ENCODE measurements around the gene CKAP2L. TPM values are rescaled to one million over a fixed set of nuclear protein-coding genes. Genes with fewer than 3 reads are reported as not detected.

Gene CKAP2L
- total and polyA plus RNA-seq, 2 donors (not counting 3 experiments of a cell fraction or from before 2014, with no cell fraction given), result 3.4 to 30.7 TPM

DNA sequence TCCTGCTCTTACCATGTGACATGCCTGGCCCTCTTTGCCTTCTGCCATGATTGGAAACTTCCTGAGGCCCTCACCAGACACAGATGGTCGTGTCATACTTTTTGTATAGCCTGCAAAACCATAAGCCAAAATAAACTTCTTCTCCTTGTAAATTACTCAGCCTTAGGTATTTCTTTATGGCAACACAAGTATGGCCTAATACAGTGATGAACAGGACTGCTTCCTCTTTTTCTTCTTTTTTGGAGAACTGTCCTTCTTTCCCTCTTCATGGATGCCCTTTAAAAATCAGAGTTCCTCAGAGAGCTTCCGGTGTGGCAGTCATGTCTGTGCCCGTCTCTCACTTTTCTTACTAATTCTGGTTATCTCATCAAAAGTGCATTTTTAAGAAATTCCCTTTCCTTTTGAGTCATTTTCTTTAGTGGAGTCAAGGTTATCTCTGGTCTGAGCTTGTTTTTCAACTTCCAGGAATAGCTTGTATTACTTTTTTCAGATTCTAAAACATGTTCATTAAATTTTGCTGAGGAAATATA lies 29.1 kb upstream of the CKAP2L start:
- Histone ChIP-seq H3K4me3 (replicated peaks in 1 of 3; ENCODE audit: insufficient read depth in 1 of 3, low read depth in 1 of 3, low read length in 3 of 3) (no peak overlapping the region), H3K27ac (ENCODE audit: insufficient read depth, low read depth, low read length) (peak overlapping the region; percentile 78), H2AFZ (ENCODE audit: low read depth, low read length) (no peak overlapping the region), H3K36me3 (ENCODE audit: control insufficient read depth in 2 of 2, extremely low read depth in 1 of 2, insufficient read depth in 2 of 2, low read length in 2 of 2) (no peaks in the 10 kb centered on the region), H3K4me2 (ENCODE audit: insufficient read depth, low read length) (peak overlapping the region; percentile 69), H3K4me1 (ENCODE audit: control insufficient read depth, extremely low read depth, insufficient read depth, low read length) (peaks cover 16% of the 10 kb centered on the region), H3K27me3 (ENCODE audit: control insufficient read depth in 2 of 2, insufficient read depth in 2 of 2, low read length in 2 of 2) (no peaks in the 10 kb centered on the region), H4K20me1 (replicated peaks; ENCODE audit: control insufficient read depth, extremely low read depth, insufficient read depth, low read length) (no peaks in the 10 kb centered on the region), H3K9me1 (replicated peaks; ENCODE audit: control insufficient read depth, extremely low read depth, insufficient read depth, low read length) (no peaks in the 10 kb centered on the region), H3K9me3 (replicated peaks; ENCODE audit: control insufficient read depth, insufficient read depth, low read length) (no peaks in the 10 kb centered on the region), H3K79me2 (ENCODE audit: control insufficient read depth, insufficient read depth, low read length) (no peaks in the 10 kb centered on the region), H3K9ac (replicated peaks; ENCODE audit: extremely low read depth, insufficient read depth, low read length) (peak overlapping the region; percentile 28)
- BruUV-seq (replicated peaks), result TSS peak; percentile 96
- DNase-seq (ENCODE audit: low read depth, low spot score) (peak; percentile 32), FAIRE-seq (peak; percentile 59)
- TF ChIP-seq GATA2 (IDR thresholded peaks at IDR 0.05; ENCODE audit: insufficient read depth, insufficient read length, low read depth, low read length) (peak; percentile 61), POLR2AphosphoS5 (IDR thresholded peaks at IDR 0.05; ENCODE audit: insufficient read depth, low read depth, low read length) (no peak), FOS (IDR thresholded peaks at IDR 0.05; ENCODE audit: borderline replicate concordance, insufficient read depth, low read length) (peak; percentile 20)
- CTCF ChIA-PET, result interaction anchor here (0.5 to 1.7 kb wide), 5 partner anchors 10 to 165 kb away, joined by 3 to 7 read pairs (median 5); partner anchors contain the start of gene IL1A
- dilution Hi-C loops (cut with MboI; ENCODE audit: extremely low pct_ligation_motif_present, low sequenced_read_pairs) (no loop called here), intact Hi-C loops (cut with micrococcal nuclease) (no loop called here)
- POLR2A ChIA-PET, result interaction anchor here (0.6 kb wide), 1 partner anchor 18 kb away, joined by 3 read pairs; no protein-coding TSS in a partner anchor

DNA sequence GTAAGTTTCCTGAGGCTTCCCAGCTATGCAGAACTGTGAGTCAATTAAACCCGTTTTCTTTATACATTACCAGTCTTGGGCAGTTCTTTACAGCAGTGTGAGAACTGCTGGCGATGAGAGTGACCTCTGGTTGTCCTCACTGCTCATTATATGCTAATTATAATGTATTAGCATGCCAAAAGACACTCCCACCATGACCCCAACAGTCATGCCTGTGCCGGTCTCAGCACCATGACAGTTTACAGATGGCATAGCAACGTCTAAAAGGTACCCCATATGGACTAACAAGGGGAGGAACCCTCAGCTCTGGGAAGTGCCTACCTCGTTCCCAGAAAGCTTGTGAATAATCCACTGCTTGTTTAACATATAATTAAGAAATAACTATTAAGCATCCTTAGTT lies 28.0 kb upstream of the CKAP2L start:
- DNase-seq (ENCODE audit: low read depth, low spot score) (no peak), FAIRE-seq (no peak)
- ChIA-PET POLR2A (no interaction called here), CTCF (interaction anchor here (0.7 kb wide), 1 partner anchor 11 kb away, joined by 3 read pairs; no protein-coding TSS in a partner anchor)
- H3K79me2 ChIP-seq (ENCODE audit: control insufficient read depth, insufficient read depth, low read length), result no peaks in the 10 kb centered on the region
- no peaks in the 10 kb centered on the region for H3K9me3 ChIP-seq (replicated peaks; ENCODE audit: control insufficient read depth, insufficient read depth, low read length)
- H3K36me3 ChIP-seq (ENCODE audit: control insufficient read depth in 2 of 2, extremely low read depth in 1 of 2, insufficient read depth in 2 of 2, low read length in 2 of 2), result no peaks in the 10 kb centered on the region
- H3K9ac ChIP-seq (replicated peaks; ENCODE audit: extremely low read depth, insufficient read depth, low read length), result no peak overlapping the region
- H2AFZ ChIP-seq (ENCODE audit: low read depth, low read length), result no peak overlapping the region
- H3K4me3 ChIP-seq (replicated peaks in 1 of 3; ENCODE audit: insufficient read depth in 1 of 3, low read depth in 1 of 3, low read length in 3 of 3), result no peak overlapping the region
- no peaks in the 10 kb centered on the region for H3K27me3 ChIP-seq (ENCODE audit: control insufficient read depth in 2 of 2, insufficient read depth in 2 of 2, low read length in 2 of 2)
- no peaks in the 10 kb centered on the region for H3K9me1 ChIP-seq (replicated peaks; ENCODE audit: control insufficient read depth, extremely low read depth, insufficient read depth, low read length)
- BruUV-seq (replicated peaks), result no TSS peak
- dilution Hi-C loops (cut with MboI; ENCODE audit: extremely low pct_ligation_motif_present, low sequenced_read_pairs) (no loop called here), intact Hi-C loops (cut with micrococcal nuclease) (no loop called here)
- no peak overlapping the region for H3K4me2 ChIP-seq (ENCODE audit: insufficient read depth, low read length)
- peaks cover 25% of the 10 kb centered on the region for H3K4me1 ChIP-seq (ENCODE audit: control insufficient read depth, extremely low read depth, insufficient read depth, low read length)
- H3K27ac ChIP-seq (ENCODE audit: insufficient read depth, low read depth, low read length), result no peak overlapping the region
- H4K20me1 ChIP-seq (replicated peaks; ENCODE audit: control insufficient read depth, extremely low read depth, insufficient read depth, low read length), result no peaks in the 10 kb centered on the region
- TF ChIP-seq FOS (IDR thresholded peaks at IDR 0.05; ENCODE audit: borderline replicate concordance, insufficient read depth, low read length) (no peak), MYC (IDR thresholded peaks at IDR 0.05; ENCODE audit: low read depth, low read length) (no peak), GATA2 (IDR thresholded peaks at IDR 0.05; ENCODE audit: insufficient read depth, insufficient read length, low read depth, low read length) (no peak), POLR2AphosphoS5 (IDR thresholded peaks at IDR 0.05; ENCODE audit: insufficient read depth, low read depth, low read length) (no peak), EZH2 (IDR thresholded peaks at IDR 0.05; ENCODE audit: borderline replicate concordance, low read depth, low read length, severe bottlenecking) (no peak), POLR2A (IDR thresholded peaks at IDR 0.05; ENCODE audit: low read depth, low read length) (no peak), JUN (IDR thresholded peaks at IDR 0.05; ENCODE audit: borderline replicate concordance, insufficient read depth, insufficient read length, low read depth) (no peak)
- TF ChIP-seq, protein P1, sequence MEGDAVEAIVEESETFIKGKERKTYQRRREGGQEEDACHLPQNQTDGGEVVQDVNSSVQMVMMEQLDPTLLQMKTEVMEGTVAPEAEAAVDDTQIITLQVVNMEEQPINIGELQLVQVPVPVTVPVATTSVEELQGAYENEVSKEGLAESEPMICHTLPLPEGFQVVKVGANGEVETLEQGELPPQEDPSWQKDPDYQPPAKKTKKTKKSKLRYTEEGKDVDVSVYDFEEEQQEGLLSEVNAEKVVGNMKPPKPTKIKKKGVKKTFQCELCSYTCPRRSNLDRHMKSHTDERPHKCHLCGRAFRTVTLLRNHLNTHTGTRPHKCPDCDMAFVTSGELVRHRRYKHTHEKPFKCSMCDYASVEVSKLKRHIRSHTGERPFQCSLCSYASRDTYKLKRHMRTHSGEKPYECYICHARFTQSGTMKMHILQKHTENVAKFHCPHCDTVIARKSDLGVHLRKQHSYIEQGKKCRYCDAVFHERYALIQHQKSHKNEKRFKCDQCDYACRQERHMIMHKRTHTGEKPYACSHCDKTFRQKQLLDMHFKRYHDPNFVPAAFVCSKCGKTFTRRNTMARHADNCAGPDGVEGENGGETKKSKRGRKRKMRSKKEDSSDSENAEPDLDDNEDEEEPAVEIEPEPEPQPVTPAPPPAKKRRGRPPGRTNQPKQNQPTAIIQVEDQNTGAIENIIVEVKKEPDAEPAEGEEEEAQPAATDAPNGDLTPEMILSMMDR (IDR thresholded peaks at IDR 0.05; ENCODE audit: extremely low read depth in 1 of 2, insufficient read depth in 1 of 2, low read depth in 1 of 2, low read length in 2 of 2), result no peak
- TF ChIP-seq, protein P2, sequence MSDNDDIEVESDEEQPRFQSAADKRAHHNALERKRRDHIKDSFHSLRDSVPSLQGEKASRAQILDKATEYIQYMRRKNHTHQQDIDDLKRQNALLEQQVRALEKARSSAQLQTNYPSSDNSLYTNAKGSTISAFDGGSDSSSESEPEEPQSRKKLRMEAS (IDR thresholded peaks at IDR 0.05; ENCODE audit: insufficient read depth, insufficient read length), result no peak

Measured in endothelial cell of umbilical vein (primary cell).